GM19193 (cell line): ENCODE data around the gene TTPAL.

ENCODE experiments used
- POLR2A ChIP-seq: IDR thresholded peaks from 4 replicates; pipeline ENCODE4 v1.6.1; 2011; ENCODE audit not compliant: insufficient read depth, insufficient read length; ENCODE audit errors: extremely low read depth

Gene TTPAL

GRCh38 chr20:44454306-44454963 lies 21.2 kb upstream of the TTPAL start:
- TF ChIP-seq POLR2A: no peak

GRCh38 chr20:44455126-44455525 lies 20.5 kb upstream of the TTPAL start:
- TF ChIP-seq POLR2A: no peak

- TF ChIP-seq POLR2A: no peak
Measured at GRCh38 chr20:44456611-44457010, 19.1 kb upstream of the TTPAL start.

GRCh38 chr20:44457016-44457415 lies 18.7 kb upstream of the TTPAL start:
- TF ChIP-seq POLR2A: no peak

GRCh38 chr20:44459271-44459670 lies 16.4 kb upstream of the TTPAL start:
- no peak for TF ChIP-seq POLR2A

- TF ChIP-seq POLR2A: no peak
Measured at GRCh38 chr20:44460795-44461141, 14.9 kb upstream of the TTPAL start.

GRCh38 chr20:44461142-44461802 lies 14.4 kb upstream of the TTPAL start:
- no peak for TF ChIP-seq POLR2A

- TF ChIP-seq POLR2A: no peak
Measured at GRCh38 chr20:44461803-44462174, 13.9 kb upstream of the TTPAL start.

- TF ChIP-seq POLR2A: no peak
Measured at GRCh38 chr20:44463466-44463865, 12.2 kb upstream of the TTPAL start.

GRCh38 chr20:44464514-44464913 lies 11.2 kb upstream of the TTPAL start:
- no peak for TF ChIP-seq POLR2A

GRCh38 chr20:44465001-44465560 lies 10.6 kb upstream of the TTPAL start:
- TF ChIP-seq POLR2A: no peak

GRCh38 chr20:44467289-44467883 lies 8.3 kb upstream of the TTPAL start:
- no peak for TF ChIP-seq POLR2A

GRCh38 chr20:44468044-44468782 lies 7.5 kb upstream of the TTPAL start:
- TF ChIP-seq POLR2A: no peak

- TF ChIP-seq POLR2A: no peak
Measured at GRCh38 chr20:44470327-44470726, 5.3 kb upstream of the TTPAL start.

- TF ChIP-seq POLR2A: no peak
Measured at GRCh38 chr20:44471481-44471882, 4.2 kb upstream of the TTPAL start.
